ENCODE measurements around the gene EDA. TPM values are rescaled to one million over a fixed set of nuclear protein-coding genes. Genes with fewer than 3 reads are reported as not detected.

The EDA gene
- total and polyA plus RNA-seq, 2 of the 13 experiments (the other 11 are each of a cell fraction or from before 2014, with no cell fraction given): 8.8 to 11.2 TPM

DNA sequence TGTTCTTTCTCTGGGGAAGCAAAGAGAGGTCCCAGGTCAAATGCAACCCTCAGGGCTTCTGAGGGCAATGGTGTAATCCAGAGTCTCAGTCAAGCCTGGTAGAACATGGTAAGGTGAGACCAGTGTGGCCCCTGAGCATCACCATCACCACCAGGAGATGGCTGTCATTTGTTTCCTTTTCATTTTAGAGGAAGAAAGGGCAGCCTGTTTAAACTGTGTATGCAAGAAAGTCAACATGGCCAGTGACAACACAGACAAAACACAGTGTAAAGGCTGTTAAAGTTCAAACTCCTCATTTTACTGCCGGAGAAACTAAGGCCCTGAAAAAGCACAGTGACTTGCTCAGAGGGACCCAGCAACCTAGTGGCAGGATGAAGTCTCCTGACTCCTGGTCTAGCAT lies 2.0 kb upstream of the EDA start (continued):
- TF ChIP-seq ZBTB2 (CRISPR knock-in tag; IDR thresholded peaks at IDR 0.05; ENCODE audit: low read depth) (no peak), TRIM22 (IDR thresholded peaks at IDR 0.05) (no peak), MLLT10 (CRISPR knock-in tag; IDR thresholded peaks at IDR 0.05) (no peak), CENPT (CRISPR knock-in tag; IDR thresholded peaks at IDR 0.05; ENCODE audit: low read depth) (no peak), ATF7 (IDR thresholded peaks at IDR 0.05) (no peak), ATF7 (CRISPR knock-in tag; IDR thresholded peaks at IDR 0.05) (no peak), HMG20A (CRISPR knock-in tag; IDR thresholded peaks at IDR 0.05; ENCODE audit: borderline replicate concordance) (0 out of 2 replicates have a peak, but pooled peaks have one; percentile 34), GPBP1L1 (CRISPR knock-in tag; IDR thresholded peaks at IDR 0.05) (no peak), NR1H2 (CRISPR knock-in tag; IDR thresholded peaks at IDR 0.05; ENCODE audit: borderline replicate concordance, low read depth) (no peak), CBX2 (IDR thresholded peaks at IDR 0.05; ENCODE audit: low read depth, low read length) (no peak), CBX2 (CRISPR knock-in tag; IDR thresholded peaks at IDR 0.05; ENCODE audit: low read depth) (no peak), CBFB (CRISPR knock-in tag; IDR thresholded peaks at IDR 0.05) (no peak), AHDC1 (CRISPR knock-in tag; IDR thresholded peaks at IDR 0.05; ENCODE audit: borderline replicate concordance) (0 out of 2 replicates have a peak, but pooled peaks have one; percentile 26)
